GM18867 (cell line): ENCODE measurements around the gene DERA.
"Not testable (repeated sequence)": the region's sequence is repeated elsewhere in the genome, so short reads cannot be mapped to it uniquely, and the experiment has no call there.

ENCODE experiments used
- ATAC-seq: cut with Tn5 transposase; IDR thresholded peaks from one replicate; pipeline ENCODE4 v1.9.1; 2021; ENCODE audit warnings: mild to moderate bottlenecking, moderate library complexity; ENCODE audit not compliant: unreplicated experiment

DERA gene

DNA sequence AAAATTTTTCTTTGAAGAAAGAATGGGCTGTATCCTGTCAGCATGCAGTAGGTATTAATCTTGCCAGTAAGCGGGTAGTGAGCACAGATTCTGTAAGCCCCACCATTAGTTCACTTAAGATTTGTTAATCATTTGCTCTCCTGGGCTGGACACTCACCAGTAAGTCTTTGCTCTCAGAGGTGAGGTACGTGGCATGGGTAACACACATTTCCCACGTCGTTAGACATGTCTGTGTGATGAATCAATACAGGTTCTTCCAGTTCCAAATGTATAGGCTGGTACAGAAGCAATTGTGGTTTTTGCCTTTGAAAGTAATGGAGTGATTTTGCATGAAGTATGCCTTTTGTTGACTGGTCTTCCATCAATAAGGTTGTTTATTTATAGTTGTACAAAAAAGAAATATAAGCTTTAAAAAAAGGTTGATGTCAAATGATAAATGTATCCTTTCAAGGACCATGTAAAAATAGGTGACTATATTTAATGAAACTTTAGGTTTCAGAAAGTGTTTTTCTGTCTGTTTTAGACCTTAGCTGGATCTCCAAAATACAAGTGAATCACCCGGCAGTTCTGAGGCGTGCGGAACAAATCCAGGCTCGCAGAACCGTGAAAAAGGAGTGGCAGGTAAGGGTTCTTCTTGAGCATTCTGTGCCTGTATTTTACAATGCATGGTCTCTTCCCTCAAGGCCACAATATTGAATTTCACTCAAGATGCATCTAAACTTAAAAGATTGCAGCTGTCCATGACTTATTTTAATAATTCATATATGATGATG is 45.5 kb downstream of the DERA start:
- ATAC-seq: no peak

- no peak for ATAC-seq
Measured at GRCh38 chr12:15962760-15963159, 51.6 kb downstream of the DERA start.

- ATAC-seq: no peak
Measured at GRCh38 chr12:15963271-15963670, 52.1 kb downstream of the DERA start.

GRCh38 chr12:15966426-15966825 is 55.3 kb downstream of the DERA start:
- ATAC-seq: no peak

DNA sequence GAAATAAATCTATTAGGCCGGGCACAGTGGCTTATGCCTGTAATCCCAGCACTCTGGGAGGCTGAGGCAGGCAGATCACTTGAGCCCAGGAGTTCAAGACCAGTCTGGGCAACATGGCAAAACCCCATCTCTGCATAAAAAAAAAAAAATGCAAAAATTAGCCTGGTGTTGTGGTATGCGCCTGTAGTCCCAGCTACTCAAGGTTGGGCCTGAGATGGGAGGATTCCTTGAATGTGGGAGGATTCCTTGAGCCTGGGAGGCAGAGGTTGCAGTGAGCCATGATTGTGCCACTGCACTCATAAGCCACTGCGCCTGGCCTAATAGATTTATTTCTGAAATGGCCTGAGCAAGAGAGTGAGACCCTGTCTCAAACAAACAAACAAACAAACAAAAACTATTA is 55.9 kb downstream of the DERA start:
- not testable (repeated sequence) for ATAC-seq

DNA sequence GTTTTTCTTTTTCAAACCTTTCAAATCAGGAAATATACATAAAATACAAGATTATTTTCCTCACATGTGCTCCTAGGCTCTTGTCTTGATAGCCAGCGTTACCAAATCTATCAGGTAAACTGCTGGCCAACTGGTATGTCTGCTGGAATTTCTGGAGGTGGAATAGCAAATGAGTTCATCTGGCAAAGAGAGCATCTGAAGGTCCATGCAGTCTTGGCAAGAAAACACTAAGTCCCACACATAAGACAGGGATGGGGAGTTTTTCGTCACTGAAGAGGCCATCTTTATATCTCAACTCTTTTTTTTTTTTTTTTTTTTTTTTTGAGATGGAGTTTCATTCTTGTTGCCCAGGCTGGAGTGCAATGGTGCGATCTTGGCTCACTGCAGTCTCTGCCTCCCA is 60.1 kb downstream of the DERA start:
- ATAC-seq: no peak

DNA sequence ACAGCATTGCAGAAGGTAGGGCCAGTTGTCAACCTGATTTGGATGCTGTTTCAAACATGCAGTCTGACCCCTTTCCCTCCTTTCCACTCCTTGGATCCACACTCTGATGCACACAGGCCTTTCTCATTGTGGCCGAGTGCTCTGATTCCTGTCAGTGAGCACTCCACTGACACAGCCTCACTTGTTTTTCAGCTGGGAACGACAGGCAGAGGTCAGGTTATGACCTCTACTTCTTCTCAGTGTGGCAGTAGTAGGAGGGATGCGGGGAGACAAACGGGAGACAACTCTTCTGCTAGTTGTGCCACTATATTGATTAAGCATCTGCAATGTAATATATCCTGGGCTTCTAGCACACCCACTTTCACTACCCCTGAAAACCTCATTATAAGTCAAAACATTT is 61.8 kb downstream of the DERA start:
- no peak for ATAC-seq

DNA sequence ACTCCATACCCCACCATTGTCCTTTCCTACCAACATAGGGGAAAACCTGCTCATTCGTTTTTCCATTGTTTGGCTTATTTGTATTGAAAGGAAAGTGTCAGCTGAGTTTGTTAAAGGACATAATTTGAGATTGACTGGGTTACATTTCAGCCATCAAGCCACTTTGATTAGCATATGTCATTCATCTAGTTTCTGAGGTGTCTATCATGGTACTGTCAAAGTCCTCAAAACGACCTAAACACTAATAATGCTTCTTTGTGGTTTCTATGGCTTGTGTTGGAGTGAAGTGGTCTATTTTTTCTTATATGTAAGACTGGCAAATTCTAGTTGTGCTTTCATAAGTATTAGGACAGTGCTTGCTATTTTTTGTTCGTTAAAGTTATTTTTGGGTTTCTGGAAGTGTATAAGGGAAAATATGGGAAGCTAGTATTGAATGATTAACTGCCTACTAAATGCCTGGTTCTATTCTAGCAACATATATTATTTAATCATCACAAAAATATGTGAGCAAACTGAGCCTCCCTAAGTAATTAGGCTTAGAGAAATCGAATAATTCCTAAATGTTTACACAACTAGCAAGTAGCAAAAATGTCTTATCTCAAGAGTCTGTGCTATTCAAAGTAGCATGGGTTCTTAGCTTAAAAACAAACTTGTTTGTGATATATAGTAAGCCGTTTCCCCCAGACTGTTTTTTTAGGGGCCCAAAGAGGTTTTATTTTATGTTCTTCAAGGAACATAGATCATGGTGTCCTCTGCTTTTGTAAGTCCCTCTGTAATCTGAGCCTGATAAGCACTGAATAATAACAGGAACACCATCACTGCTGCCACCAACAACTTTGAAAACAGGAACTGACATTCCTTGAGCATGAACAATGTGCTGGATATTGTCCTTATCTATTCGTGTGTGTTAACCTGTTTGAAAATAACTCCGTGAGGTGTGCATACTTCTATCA is 67.1 kb downstream of the DERA start:
- ATAC-seq: no peak

DNA sequence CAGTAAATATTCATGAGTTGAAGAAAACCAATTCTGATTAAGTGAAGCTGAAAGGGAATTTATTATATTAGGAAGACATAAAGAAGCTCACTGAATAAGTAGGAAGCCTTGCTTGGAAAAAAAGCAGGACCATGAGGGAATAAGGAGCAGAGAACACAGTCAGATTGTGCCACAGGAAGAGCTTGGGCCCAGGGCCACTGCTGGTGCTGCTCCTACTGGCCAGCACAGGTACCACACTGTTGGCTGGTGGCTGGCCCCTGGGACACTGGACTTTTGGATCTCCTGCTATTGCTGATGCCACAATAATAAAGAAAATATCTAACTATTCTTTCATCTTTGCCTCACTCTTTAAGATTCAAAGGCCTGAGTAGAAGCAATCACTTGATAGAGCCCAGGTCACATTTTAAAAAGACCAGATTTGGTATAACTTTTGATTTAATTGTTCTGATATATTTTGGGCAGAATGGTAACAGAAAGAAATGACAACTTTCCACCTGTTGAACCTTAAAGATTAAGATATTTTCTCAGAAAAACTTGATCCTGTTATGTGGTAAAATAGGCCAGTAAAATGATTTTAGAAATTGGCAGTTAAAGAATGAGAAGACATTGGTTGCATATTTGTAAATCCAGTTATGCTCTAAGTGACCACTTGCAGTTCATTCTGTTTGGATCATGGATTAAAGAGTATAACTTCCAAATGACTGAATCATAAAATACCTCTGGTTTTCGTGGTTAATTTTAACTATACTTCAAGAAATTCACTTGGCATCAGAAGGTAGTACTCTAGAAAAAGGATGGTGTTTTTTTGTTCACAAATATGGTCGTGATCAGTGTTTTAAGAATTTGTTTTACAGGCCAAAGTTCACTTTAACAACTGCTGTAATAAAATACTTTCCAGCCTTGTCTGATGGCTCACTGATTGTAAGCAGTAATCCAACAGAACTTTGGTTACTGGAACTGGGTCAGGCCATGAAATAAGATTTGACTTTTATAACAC is 68.3 kb downstream of the DERA start:
- ATAC-seq: peak; percentile 76

GRCh38 chr12:15982071-15982470 is 70.9 kb downstream of the DERA start:
- no peak for ATAC-seq

DNA sequence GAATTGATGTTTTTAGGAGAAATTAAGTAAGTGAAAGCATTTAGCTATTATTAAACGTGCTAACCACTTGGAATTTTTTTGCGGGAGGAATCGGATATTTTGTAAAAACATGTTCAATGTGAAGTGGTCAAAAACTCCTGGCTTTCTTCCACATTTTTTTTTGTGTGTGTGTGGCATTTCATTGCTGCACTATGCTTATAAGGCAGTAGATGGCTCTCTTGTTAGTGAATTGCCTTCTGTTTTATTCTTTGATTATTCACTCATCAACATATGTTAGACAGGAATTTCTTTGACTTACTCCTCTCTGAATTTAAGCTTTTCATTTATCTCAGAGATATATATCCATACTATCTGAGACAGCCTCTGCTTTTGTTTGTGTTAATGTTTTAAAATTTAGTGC is 71.3 kb downstream of the DERA start:
- ATAC-seq: no peak

- ATAC-seq: no peak
Measured at GRCh38 chr12:15982921-15983320, 71.8 kb downstream of the DERA start.

GRCh38 chr12:15984097-15984800 is 73.1 kb downstream of the DERA start:
- no peak for ATAC-seq

DNA sequence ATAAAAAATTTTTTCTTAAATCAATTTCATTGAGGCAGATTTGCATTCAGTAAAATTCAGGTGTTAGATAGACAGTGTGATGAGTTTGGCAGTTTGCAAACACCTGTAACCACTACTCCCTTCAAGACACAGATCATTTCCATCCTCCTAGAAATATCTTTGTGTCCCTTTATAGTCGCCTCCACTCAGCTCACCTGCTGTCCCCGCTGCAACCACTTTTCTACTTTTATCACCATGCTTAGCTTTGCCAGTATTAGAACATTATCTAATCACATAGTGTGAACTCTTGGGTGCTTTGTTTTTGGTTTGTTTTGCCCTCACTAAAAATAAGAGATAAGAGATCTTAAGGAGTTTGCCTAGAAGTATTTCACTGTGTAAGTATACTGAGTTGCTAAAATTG is 73.8 kb downstream of the DERA start:
- no peak for ATAC-seq

- ATAC-seq: no peak
Measured at GRCh38 chr12:15987696-15988095, 76.6 kb downstream of the DERA start.

DNA sequence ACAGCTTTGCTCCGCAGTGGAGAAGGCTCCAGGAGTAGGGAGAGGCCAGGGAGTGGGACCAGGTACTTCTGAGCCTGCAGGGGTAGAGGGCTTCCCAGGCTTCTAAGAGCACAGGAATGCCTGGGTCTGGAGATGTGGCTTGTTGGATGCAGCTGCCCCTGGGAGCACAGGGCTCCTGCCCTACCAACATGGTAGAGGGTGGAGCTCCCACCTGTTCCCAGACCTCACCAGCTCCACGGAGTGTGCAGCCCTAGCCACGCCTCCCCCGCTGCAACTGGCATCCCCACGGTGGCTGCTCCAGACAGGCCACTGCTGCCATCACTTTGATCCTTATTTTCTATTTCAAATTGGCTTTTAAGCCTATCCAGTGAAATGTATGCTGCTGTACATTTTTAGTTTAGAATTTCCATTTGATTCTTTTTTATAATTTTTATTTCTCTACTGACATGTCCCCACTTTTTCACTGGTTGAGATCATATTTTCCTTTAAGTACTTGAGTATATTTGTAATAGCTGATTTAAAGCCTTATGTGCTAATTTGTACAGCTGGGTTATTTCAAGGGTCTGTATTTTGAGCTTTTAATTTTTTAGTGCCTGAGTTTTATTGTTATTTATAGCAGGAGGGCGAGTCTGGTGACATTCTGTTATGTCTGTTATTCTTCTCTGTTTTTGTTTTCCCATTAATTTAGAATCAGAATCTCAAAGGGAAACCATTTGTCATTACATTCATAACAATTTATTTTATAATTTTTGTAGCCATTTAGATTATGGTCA is 78.0 kb downstream of the DERA start:
- ATAC-seq: no peak

DNA sequence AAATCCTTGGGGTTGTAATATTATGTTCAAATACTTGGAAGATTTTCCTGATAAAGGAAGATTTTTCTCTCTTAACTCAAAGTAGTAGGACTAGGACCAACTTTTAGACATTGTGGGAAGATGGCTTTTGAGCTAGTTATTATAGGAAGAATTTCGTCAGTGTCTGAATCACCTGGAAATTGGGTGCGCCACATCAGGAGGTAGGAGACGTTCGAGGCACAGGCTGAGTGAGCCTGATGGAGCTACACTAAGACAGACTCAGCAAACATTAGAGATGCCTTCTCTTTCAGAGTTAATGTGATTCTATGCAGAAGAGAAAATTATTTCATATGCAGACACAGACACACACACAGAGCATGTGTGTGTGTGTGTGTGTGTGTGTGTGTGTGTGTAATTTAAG is 84.7 kb downstream of the DERA start:
- ATAC-seq: no peak

DNA sequence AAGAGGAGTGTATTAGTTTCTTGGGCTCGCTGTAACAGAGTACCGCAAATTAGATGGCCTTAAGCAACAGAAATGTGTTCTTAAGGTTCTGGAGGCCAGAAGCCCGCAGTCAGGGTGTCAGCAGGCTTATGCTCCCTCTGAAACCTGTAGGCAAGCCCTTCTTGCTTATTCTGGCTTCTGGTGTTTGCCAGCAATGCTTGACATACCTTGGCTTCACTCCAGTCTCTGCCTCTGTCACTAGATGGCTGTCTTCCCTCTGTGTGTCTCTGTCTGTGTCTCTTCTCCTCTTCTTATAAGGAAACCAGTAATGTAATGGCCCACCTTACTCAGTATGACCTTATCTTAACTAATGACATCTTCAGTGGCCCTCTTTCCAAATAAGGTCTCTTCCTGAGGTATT is 85.1 kb downstream of the DERA start:
- no peak for ATAC-seq

- no peak for ATAC-seq
Measured at GRCh38 chr12:15996948-15997347, 85.8 kb downstream of the DERA start.
